DLD1 (cell line): ENCODE data around the gene FAM237A.

ENCODE experiments used
- in situ Hi-C: cut with HindIII; loops from 2 replicates; pipeline ENCODE4 v1.10.0; 2017; ENCODE audit warnings: low sequenced_read_pairs

FAM237A gene

DNA sequence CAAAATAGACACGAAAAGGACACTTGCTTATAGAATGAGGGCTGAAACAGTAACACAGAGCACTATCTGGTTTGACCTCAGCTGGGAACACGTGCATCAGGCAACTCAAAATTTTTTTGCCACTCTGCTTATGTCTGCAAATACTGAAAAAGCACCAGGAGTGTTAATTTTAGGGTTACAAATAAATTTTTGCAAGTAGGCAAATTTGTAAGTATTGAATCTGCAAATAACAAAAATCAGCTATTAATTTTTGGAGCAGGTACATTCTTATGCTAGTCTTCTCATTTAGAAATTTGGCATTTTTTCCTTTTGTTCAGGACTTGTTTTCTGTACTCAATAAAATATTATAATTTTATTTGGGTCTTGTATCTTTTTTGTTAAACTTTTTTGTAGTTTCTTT is 46.2 kb downstream of the FAM237A start:
- in situ Hi-C loops = no loop called here

DNA sequence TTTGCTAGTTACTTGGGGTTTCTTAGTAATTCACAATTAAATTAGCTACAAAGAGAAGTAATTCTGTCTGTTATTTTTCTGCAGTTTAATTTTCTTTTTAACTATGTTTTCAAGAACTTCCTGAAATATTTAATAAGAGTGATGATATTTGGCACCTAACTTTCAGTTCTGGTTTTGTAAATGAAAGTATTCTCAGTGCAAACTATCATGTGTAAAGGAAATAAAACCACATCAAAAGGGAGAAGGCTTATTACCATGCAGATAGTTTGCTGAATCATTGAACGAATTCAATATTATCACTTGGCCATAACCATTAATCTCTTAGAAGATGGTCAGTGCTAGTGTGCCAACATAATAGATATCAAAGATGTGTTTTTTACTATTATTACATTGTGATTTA is 46.7 kb downstream of the FAM237A start:
- in situ Hi-C loops = no loop called here

DNA sequence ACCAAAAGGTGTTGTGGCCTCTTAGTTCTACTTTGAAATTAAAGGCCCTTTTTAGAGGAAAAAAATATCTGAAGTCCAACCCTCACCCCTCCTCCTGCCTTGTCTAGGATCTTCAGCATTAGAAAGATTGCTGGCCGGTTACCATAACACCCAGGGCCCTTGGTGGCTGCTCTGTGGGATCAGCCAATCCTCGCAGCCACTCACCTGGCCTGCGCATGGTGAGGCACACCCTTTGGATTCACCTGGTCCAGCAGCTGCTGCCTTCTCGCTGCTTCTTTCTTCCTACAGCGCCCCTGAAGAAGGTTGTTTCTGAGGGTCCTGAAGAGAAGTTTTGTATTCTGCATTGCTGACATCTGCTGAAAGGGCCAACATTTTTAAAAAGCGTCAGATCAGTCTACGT is 50.7 kb downstream of the FAM237A start:
- in situ Hi-C loops = no loop called here

DNA sequence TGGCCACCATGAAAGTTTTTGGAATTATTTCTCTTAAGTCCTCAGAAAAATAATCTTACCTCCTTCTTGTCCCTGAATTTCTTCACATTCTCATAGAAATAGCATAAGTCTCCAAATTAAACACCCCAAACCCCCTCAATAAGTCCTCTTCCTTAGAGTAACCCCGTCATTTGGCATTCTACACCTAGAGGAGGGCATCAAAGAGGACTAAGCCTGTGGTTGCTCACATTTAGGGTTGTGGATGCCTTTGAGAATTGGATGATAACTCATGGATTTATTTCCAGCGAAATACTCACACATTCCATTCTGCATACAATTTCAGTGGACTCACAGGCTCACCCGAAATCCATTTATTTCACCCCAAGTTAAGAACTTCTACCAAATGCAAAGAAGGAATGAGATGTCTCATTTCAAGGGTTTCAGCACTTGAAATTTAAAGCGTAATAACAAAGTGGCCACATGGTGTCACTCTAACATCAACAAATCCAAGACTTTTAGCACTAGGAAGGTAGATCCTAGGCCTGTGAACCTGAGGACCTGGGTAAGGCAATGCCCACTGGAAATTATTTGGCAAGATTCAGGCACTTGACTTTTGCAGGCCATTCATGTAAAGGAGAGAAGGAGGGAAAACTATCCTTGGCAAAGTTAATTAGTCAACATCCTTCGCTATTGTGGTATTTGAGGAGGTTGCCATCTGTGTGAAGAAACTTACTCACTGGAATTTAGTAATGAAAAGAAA is 51.3 kb downstream of the FAM237A start:
- in situ Hi-C loops = no loop called here

DNA sequence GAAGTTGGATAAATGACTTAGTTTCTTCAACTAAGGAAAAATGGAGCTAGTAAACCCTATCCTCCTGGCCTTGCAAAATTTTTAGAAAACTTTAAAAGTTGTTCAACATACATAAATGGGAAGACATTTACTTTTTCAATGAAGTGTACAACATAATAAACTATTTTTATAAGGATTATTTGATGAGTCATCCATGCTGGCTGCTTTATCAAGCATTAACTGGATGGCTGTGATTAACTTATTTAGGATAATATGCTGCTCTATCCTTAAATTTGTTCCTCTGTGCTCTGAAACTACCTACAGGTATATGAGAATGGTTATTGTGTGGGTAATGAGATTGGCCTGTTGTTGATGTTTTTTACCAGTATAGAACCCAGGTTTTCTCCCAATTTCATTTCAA is 54.6 kb downstream of the FAM237A start:
- in situ Hi-C loops = no loop called here

DNA sequence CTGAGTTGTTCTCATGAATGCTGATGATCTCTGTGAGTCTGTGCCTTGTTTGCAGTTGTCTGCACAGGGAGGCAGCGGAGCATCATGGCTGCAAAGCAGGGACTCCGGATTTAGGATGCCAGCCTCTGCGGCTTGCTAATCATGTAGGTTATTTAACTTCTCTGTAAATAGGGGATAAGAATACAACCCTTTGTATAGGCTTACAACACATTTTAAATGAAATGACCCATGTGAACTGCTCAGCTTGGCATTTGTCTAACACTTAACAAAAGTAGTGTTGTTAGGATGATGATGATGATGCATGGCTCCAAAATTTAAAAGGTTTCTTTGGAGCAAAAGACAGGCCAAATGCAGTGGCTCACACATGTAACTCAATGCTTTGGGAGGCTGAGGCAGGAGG is 56.5 kb downstream of the FAM237A start:
- in situ Hi-C loops = no loop called here
